ENCODE measurements around the gene CILP.
"Not testable (repeated sequence)": the region's sequence is repeated elsewhere in the genome, so short reads cannot be mapped to it uniquely, and the experiment has no call there.

The CILP gene

DNA sequence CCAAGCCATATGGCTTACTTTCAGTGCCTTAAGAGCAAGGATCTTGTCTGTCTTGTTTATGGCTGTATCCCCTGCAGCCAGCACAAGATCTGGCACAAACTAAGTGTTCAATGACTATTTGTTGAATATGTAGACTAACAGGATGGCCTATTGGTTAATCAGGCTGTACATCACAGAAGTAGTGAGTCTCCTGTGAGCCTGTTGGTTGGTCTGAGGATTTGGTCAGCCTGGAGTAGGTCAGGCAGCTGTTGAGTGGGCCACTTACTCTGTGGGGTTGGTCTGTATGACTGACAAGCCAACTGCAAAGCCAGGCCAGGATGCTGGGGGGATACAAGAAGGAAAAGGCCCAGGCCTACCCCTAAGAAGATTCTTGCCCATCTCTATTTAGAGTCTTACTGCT lies 33.4 kb upstream of the CILP start:
- no peaks in the 10 kb centered on the region; the same call in 1 of the 2 replicates for H3K4me1 ChIP-seq
- H3K36me3 ChIP-seq (replicated peaks): no peaks in the 10 kb centered on the region
- peaks cover 2% of the 10 kb centered on the region; the same call in 1 of the 2 replicates for H3K9me3 ChIP-seq
- in situ Hi-C loops (cut with MboI; ENCODE audit: low sequenced_read_pairs): no loop called here
- no peaks in the 10 kb centered on the region for H3K27me3 ChIP-seq (ENCODE audit: low read depth)
- no peak for DNase-seq (ENCODE audit: low spot score in 2 of 2)
- no peak overlapping the region for H3K4me3 ChIP-seq

DNA sequence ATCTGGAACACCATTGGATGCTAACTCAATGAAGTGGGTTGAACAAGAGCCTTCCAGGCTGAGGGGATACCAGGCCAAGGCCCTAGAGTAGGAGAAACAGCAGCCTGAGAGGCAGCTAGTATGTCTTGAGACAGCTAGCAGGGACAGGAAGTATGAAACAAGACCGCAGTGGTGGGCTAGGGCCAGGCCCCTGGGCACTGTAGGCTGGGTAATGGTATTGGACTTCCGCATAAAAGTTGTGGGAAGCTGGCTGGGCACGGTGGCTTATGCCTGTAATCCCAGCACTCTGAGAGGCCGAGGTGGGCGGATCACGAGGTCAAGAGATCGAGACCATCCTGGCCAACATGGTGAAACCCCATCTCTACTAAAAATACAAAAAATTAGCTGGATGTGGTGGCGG lies 25.2 kb upstream of the CILP start:
- in situ Hi-C loops (cut with MboI; ENCODE audit: low sequenced_read_pairs): not testable (repeated sequence)

DNA sequence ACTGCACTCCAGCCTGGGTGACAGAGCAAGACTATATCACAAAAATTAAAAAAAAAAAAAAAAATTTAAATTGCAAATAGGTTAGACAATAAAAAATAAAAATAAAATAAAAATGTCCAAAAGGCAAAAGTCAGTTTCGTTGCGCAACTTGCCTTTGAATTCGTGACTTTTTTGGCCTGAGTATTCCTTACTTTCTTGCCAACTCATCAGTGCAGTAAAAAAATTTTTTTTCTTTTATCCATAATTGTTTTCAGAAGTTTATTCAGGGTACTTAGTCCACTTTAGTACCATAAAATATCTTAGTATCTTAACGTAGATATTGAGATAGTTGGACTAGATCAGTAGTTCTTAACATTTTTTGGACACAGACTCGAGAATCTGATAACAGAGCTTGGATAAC lies 22.4 kb upstream of the CILP start:
- in situ Hi-C loops (cut with MboI; ENCODE audit: low sequenced_read_pairs): no loop called here
- DNase-seq (ENCODE audit: low spot score in 2 of 2): no peak
- Histone ChIP-seq H3K4me1 (peaks cover 13% of the 10 kb centered on the region), H3K9me3 (no peaks in the 10 kb centered on the region), H3K36me3 (replicated peaks) (no peaks in the 10 kb centered on the region), H3K27me3 (ENCODE audit: low read depth) (no peaks in the 10 kb centered on the region), H3K4me3 (no peak overlapping the region)

More for the DNA sequence above, 25.2 kb upstream of the CILP start:
- not testable (repeated sequence) for H3K27me3 ChIP-seq (ENCODE audit: low read depth); DNase-seq (ENCODE audit: low spot score in 2 of 2); H3K4me3 ChIP-seq; H3K4me1 ChIP-seq; H3K36me3 ChIP-seq (replicated peaks); H3K9me3 ChIP-seq

DNA sequence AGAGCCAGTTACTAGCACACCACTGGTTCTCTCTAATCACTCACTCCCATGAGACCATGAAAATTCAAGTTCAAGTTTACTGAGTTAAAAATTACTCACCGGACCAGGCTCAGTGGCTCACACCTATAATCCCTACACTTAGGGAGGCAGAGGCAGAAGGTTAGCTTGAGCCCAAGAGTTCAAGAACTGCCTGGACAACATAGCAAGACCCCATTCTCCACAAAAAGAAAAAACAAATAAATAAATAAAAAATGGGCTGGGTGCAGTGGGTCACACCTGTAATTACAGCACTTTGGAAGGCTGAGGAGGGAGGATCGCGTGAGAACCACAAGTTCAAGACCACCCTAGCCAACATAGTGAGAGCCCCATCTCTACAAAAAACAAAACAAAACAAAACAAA lies 21.2 kb upstream of the CILP start:
- Histone ChIP-seq H3K36me3 (replicated peaks) (no peaks in the 10 kb centered on the region), H3K9me3 (no peaks in the 10 kb centered on the region), H3K27me3 (ENCODE audit: low read depth) (no peaks in the 10 kb centered on the region), H3K4me3 (no peak overlapping the region), H3K4me1 (peaks cover 24% of the 10 kb centered on the region)
- DNase-seq (ENCODE audit: low spot score in 2 of 2): no peak
- in situ Hi-C loops (cut with MboI; ENCODE audit: low sequenced_read_pairs): no loop called here

DNA sequence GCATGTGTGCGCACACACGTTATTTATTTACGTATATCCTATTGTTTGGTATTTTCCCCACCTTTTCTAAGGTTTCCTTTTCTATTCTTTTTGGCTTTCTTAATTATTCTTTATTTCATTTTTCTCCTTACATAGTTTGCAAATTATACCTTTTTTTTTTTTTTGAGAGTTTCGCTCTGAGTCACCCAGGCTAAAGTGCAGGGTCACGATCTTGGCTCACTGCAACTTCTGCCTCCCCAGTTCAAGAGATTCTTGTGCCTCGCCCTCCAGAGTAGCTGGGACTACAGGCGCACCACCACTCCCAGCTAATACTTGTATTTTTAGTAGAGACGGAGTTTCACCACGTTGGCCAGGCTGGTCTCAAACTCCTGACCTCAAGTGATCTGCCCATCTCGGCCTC lies 20.0 kb upstream of the CILP start:
- DNase-seq (ENCODE audit: low spot score in 2 of 2): no peak
- Histone ChIP-seq H3K27me3 (ENCODE audit: low read depth) (no peaks in the 10 kb centered on the region), H3K36me3 (replicated peaks) (no peaks in the 10 kb centered on the region), H3K9me3 (no peaks in the 10 kb centered on the region), H3K4me1 (peaks cover 30% of the 10 kb centered on the region), H3K4me3 (no peak overlapping the region)
- in situ Hi-C loops (cut with MboI; ENCODE audit: low sequenced_read_pairs): no loop called here

DNA sequence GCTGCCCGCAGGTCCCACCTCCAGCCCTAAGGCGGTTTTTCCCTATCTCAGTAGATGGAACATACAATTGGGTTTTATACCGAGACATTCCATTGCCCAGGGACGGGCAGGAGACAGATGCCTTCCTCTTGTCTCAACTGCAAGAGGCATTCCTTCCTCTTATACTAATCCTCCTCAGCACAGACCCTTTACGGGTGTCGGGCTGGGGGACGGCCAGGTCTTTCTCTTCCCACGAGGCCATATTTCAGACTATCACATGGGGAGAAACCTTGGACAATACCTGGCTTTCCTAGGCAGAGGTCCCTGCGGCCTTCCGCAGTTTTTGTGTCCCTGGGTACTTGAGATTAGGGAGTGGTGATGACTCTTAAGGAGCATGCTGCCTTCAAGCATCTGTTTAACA lies 15.6 kb upstream of the CILP start:
- H3K27me3 ChIP-seq (ENCODE audit: low read depth); in situ Hi-C loops (cut with MboI; ENCODE audit: low sequenced_read_pairs); H3K36me3 ChIP-seq (replicated peaks); H3K4me3 ChIP-seq; H3K9me3 ChIP-seq: not testable (repeated sequence)
- peak in 1 of 2 experiments; percentile 91 for DNase-seq (ENCODE audit: low spot score in 2 of 2)
- peaks cover 38% of the 10 kb centered on the region for H3K4me1 ChIP-seq

DNA sequence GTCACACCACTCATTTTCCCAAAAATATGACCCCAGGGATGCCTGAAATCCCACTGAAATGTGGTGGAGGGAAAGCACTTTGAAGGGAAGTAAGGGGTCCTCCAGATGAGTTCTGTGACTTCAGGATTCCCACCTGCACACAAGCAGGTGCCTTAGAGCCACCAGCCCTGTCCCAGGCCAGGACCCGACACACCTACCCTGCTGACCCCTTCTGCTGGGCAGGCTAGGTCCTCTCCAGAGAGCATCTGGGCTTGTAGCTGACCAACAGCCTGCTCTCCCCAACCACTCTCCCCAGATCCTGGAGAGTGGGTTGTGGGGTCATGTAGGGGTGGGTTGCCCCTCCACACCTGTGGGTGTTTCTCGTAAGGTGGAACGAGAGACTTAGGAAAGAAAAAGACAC lies 14.9 kb upstream of the CILP start:
- H3K4me1 ChIP-seq: peaks cover 35% of the 10 kb centered on the region

DNA sequence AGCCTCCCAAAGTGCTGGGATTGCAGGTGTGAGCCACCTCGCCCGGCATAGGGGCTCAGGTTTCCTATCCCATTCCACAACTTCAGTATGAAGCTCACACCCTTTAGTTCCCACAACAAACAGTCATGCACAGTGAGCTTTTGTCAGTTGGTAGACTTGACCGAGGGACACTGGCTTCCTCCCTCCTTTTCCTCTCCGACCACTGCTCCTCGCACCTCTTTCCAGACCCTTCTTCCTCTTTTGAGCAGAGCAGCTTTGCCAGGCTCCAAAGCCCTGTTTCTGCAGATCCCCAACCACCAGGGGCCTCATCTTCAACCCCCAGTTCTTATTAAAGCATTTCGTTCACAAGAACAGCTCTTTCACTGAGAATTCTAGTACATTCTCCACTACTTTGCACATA lies 12.7 kb upstream of the CILP start:
- DNase-seq (ENCODE audit: low spot score in 2 of 2): no peak
- H3K27me3 ChIP-seq (ENCODE audit: low read depth): no peaks in the 10 kb centered on the region
- peaks cover 32% of the 10 kb centered on the region for H3K4me1 ChIP-seq
- H3K4me3 ChIP-seq: no peak overlapping the region
- no peaks in the 10 kb centered on the region for H3K36me3 ChIP-seq (replicated peaks)
- in situ Hi-C loops (cut with MboI; ENCODE audit: low sequenced_read_pairs): no loop called here
- H3K9me3 ChIP-seq: no peaks in the 10 kb centered on the region

More for the DNA sequence above, 14.9 kb upstream of the CILP start:
- H3K9me3 ChIP-seq: no peaks in the 10 kb centered on the region
- peak; percentile 46 to 50 for DNase-seq (ENCODE audit: low spot score in 2 of 2)
- peak overlapping the region; percentile 17 for H3K4me3 ChIP-seq
- in situ Hi-C loops (cut with MboI; ENCODE audit: low sequenced_read_pairs): no loop called here
- no peaks in the 10 kb centered on the region for H3K27me3 ChIP-seq (ENCODE audit: low read depth)
- H3K36me3 ChIP-seq (replicated peaks): no peaks in the 10 kb centered on the region

DNA sequence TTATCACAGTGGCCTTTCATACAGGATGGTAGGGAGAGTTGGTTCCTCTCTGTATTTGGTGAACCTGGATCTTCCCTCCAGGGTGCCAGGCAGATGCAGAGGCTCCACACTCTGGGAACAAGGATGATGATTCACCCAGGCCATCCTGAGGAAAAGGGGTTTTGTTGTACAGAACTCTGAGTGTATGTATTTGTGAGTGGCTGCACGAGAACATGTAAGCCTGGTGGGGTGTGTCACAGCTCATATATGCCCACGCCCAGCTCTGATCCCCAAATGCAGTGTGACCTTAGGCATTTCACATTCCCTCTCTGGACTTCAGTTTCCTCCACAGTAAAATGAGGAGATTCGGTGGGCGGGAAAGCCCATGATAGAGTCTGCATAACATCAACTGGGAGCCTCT lies 11.6 kb upstream of the CILP start:
- H3K36me3 ChIP-seq (replicated peaks): no peaks in the 10 kb centered on the region
- no peaks in the 10 kb centered on the region for H3K9me3 ChIP-seq
- no peak overlapping the region for H3K4me3 ChIP-seq
- no peak for DNase-seq (ENCODE audit: low spot score in 2 of 2)
- in situ Hi-C loops (cut with MboI; ENCODE audit: low sequenced_read_pairs): no loop called here
- H3K4me1 ChIP-seq: peaks cover 21% of the 10 kb centered on the region
- no peaks in the 10 kb centered on the region for H3K27me3 ChIP-seq (ENCODE audit: low read depth)

DNA sequence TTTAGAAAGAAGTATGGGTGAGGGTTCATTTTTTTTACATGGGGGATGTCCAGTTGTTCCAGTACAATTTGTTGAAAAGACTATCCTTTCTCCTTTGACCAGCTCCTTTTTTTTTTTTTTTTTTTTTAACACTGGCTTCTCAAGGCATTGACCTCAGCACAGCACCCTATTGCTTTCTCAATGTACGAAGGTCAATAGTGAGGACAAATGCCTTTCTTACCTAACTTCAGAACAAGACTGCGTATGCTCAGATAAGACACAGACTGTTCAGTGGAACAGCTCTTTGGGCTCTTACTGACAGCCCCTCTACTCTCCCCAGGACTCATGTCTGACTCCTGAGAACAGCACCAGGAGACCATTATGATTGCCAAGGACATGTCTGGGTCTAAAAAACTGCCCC lies 10.4 kb upstream of the CILP start:
- Histone ChIP-seq H3K9me3 (no peaks in the 10 kb centered on the region), H3K4me3 (no peak overlapping the region), H3K36me3 (replicated peaks) (no peaks in the 10 kb centered on the region), H3K4me1 (peaks cover 14% of the 10 kb centered on the region), H3K27me3 (ENCODE audit: low read depth) (no peaks in the 10 kb centered on the region)
- in situ Hi-C loops (cut with MboI; ENCODE audit: low sequenced_read_pairs): no loop called here
- DNase-seq (ENCODE audit: low spot score in 2 of 2): no peak

DNA sequence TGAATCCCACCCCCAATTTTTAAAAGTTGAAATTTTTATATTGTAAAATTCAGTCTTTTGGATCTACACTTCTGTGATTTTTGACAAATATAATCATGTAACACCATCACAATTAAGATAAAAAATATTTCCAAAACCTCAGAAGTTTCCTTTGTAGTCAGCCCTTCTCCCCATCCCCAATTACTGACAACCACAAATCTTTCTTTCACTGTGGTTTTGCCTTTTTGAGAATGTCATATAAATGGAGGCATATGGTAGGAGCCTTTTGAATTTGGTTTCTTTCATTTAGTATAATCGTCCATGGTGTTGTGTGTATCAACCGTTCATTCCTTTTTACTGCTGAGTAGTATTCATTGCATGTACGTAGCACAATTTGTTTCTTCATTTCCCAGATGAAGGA lies 7.9 kb upstream of the CILP start:
- H3K27me3 ChIP-seq (ENCODE audit: low read depth): no peaks in the 10 kb centered on the region
- no peak for DNase-seq (ENCODE audit: low spot score in 2 of 2)
- no peak overlapping the region for H3K4me3 ChIP-seq
- H3K36me3 ChIP-seq (replicated peaks): no peaks in the 10 kb centered on the region
- no peaks in the 10 kb centered on the region for H3K9me3 ChIP-seq
- in situ Hi-C loops (cut with MboI; ENCODE audit: low sequenced_read_pairs): no loop called here
- H3K4me1 ChIP-seq: peaks cover 7% of the 10 kb centered on the region

DNA sequence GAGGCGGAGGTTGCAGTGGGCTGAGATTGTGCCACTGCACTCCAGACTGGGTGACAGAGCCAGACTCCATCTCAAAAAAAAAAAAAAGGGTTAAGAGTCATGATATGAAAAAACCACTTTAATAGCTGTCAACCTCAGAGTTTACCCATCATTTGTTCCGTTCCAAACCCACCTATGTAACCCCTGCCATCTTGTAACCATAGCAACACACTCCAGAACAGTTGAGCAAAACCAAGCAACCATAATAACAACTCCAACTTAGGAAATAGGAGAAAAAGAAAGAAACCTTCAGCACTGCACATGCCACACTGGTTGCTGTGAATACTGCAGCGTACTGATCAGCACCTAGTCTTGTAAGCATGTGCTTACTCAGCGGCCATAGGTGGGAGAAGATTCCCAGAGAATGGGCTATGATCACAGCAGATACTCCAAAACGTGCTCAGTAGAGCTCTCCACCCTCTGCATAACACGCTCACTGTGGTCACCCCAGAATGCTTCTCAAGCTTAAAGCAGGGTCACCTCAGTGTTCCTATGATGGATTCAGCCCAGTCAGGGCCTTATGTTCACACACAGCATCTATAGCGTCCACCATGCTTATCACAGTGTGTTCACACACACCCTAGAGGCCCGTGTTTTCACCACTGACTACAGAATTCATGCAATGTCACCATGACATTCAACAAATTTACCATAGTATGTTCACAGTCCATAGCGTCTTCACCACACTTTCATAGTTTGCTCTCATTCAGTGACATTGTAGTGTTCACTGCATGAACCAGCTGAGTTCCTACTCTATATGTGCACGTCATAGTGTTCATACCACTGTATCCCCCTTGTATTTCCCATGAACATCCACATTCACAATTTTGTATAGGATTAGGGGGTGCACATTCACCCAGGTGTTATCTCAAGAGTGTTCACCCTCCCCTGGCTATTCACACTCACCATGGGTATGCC lies 6.5 kb upstream of the CILP start:
- H3K9me3 ChIP-seq: no peaks in the 10 kb centered on the region
- in situ Hi-C loops (cut with MboI; ENCODE audit: low sequenced_read_pairs): no loop called here
- no peak overlapping the region for H3K4me3 ChIP-seq
- DNase-seq (ENCODE audit: low spot score in 2 of 2): no peak
- H3K4me1 ChIP-seq: peaks cover 7% of the 10 kb centered on the region
- no peaks in the 10 kb centered on the region for H3K27me3 ChIP-seq (ENCODE audit: low read depth)
- no peaks in the 10 kb centered on the region for H3K36me3 ChIP-seq (replicated peaks)

DNA sequence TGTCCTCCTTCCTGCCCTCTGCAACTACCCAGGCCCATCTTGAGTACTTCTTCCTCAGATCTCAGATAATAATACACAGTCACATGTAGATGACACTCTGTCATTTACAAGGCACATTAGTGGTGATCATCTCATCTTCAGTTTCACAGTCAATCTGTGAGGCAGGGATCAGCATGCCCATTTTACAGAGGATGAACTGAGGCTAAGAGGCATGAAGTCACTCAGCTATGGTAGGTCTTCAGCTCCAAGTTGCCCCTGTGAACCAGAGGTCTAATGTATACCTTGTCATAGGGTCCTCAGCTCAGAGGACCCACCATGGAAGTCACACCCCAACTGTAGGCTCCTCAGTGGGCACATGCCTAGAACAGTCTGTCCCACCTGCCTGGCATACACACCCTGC lies 4.2 kb upstream of the CILP start:
- Histone ChIP-seq H3K4me1 (peaks cover 13% of the 10 kb centered on the region), H3K36me3 (replicated peaks) (no peaks in the 10 kb centered on the region), H3K4me3 (no peak overlapping the region), H3K27me3 (ENCODE audit: low read depth) (no peaks in the 10 kb centered on the region), H3K9me3 (no peaks in the 10 kb centered on the region)
- in situ Hi-C loops (cut with MboI; ENCODE audit: low sequenced_read_pairs): no loop called here
- DNase-seq (ENCODE audit: low spot score in 2 of 2): no peak

DNA sequence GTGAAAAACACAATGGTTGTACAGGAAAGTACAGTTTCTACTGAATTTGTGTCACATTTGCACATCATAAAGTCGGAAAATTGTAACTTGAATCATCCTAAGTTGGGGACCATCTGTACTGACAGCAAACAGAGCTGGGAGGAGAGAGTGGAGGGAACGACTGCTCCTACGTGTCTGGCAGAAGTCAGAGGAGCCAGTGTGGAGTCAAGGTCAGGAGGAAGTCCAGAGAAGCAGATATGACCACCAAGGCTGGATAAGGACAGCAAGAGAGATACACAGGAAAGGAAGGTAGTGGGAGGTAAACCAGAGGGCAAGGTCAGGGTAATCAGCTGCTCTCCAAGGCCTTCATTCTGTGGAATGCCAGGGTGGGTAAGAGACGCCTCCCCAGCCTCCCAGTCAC lies 2.7 kb upstream of the CILP start:
- Histone ChIP-seq H3K4me1 (peaks cover 13% of the 10 kb centered on the region), H3K36me3 (replicated peaks) (no peaks in the 10 kb centered on the region), H3K27me3 (ENCODE audit: low read depth) (no peaks in the 10 kb centered on the region), H3K9me3 (no peaks in the 10 kb centered on the region), H3K4me3 (no peak overlapping the region)
- in situ Hi-C loops (cut with MboI; ENCODE audit: low sequenced_read_pairs): no loop called here
- no peak for DNase-seq (ENCODE audit: low spot score in 2 of 2)

DNA sequence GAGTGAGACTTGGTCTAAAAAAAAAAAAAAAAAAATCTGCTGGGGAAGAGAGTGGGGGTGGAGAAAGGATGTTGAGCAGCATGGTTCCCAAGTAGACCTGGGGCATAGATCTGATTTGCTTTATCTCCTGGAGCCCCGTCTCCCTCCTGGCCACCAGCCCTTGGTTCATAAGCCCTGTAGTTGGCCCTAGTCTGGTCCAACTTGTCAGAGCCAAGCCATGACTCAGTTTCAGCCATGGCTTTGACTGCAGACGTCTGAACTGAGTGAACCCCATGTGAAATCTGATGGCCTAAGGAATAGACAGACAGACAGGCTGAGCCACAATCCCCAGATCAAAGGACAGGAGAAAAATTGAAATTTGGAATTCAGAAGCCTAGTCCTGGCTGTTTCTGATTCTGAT lies 2.0 kb upstream of the CILP start:
- Histone ChIP-seq H3K27me3 (ENCODE audit: low read depth) (no peaks in the 10 kb centered on the region), H3K36me3 (replicated peaks) (no peaks in the 10 kb centered on the region), H3K4me3 (no peak overlapping the region), H3K4me1 (peaks cover 18% of the 10 kb centered on the region), H3K9me3 (no peaks in the 10 kb centered on the region)
- in situ Hi-C loops (cut with MboI; ENCODE audit: low sequenced_read_pairs): no loop called here
- DNase-seq (ENCODE audit: low spot score in 2 of 2): no peak

All from HAP-1 (cell line).